GM12864 (cell line): ENCODE results near the gene BTN1A1.

ENCODE experiments used
- DNase-seq: peaks from one replicate; pipeline ENCODE4 v3.0.0-alpha.2; 2011; ENCODE audit warnings: low read depth
- H3K4me3 ChIP-seq: 2 replicates; pipeline ENCODE4 v1.5.1; 2011; ENCODE audit warnings: mild to moderate bottlenecking, low read depth, low read length, control low read depth
- CTCF ChIP-seq: IDR thresholded peaks from 2 replicates; pipeline ENCODE4 v1.5.1; 2011; ENCODE audit warnings: low read depth, mild to moderate bottlenecking, moderate library complexity, low read length, control low read depth, inconsistent platforms; ENCODE audit errors: missing control alignments

BTN1A1 gene

DNA sequence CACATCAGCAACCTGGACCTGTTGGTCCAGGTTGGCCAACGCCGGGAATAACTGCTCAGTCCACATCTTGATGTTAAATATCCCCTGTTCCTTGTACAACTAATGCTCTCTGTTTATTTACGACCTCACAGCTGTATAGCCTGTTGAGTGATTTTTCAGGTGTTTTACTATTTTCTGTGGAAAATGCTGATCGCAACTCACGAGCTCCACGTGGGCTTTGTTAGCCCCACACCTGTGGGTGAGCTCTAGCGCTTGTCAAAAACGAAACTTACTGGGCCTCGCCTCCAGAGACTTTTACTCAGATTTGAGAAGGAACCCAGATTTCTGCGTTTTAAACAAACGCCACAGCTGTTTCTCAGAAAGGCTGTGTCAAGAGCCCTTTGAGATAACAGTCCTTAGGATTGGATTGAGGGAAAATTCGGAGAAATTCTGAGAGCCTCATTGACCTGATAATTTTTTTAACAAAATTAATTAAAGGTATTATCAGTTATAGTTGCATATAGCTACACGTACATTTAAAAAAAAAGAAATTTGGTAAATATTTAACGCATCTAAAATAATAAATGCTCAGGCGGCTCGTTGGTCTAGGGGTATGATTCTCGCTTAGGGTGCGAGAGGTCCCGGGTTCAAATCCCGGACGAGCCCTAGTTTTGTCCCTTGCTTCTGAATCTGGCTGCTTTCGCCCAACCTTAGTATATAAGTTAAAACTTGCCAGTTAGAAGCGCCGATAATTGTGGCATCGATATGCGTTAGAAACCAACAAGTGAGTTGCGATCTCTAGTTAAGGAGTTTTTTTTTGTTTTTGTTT is 54.8 kb downstream of the BTN1A1 start:
- peak overlapping the region; percentile 68 for H3K4me3 ChIP-seq
- no peak for TF ChIP-seq CTCF
- DNase-seq, result peak; percentile 81

- TF ChIP-seq CTCF, result no peak
- peak overlapping the region; percentile 68 for H3K4me3 ChIP-seq
- no peak for DNase-seq
Measured at GRCh38 chr6:26555505-26556262, 55.6 kb downstream of the BTN1A1 start.

DNA sequence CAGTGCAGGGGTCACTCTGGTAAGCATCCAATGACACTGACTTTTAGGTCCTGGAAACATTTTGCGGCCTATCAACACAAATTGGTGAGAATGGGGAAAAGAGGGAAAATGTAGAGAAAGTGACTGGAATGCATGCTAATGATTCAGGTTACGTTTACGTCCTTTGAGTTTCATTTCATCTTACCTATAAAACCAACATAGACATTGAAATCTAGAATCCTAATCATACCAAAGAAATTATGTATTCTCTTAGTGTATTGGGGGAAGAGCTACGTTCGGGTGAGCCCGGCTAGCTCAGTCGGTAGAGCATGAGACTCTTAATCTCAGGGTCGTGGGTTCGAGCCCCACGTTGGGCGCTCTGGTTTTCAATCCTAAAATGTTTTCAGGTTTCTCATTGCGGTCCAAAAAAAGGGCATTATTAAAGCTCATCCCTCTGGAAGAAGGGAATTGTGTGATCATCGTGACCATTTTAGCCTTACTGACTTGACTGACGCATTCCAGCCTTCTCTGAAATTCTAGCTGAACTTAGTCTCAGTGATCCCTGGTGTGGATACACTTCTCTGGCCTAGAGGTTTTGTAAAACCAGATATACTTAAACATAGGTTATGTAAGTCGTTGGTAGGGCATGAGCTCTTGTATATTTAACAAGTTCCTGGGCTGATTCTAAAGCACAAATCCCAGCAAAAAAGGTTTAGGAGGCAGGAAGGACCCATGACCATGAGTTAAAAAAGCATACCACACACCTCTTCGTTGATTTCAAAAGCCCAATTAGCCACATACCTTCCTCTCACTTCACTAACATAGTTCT is 56.4 kb downstream of the BTN1A1 start:
- peak; percentile 78 for DNase-seq
- H3K4me3 ChIP-seq, result peak overlapping the region; percentile 68
- TF ChIP-seq CTCF, result no peak
